PFSK-1 (cell line): Measurements from ENCODE around the gene TENM3.

Source experiments
- FOXP2 ChIP-seq: optimal IDR thresholded peaks from 2 replicates; pipeline ENCODE3; 2011; ENCODE audit warnings: borderline replicate concordance, control low read depth, inconsistent platforms; ENCODE audit not compliant: insufficient read depth; ENCODE audit errors: extremely low read length, extremely low read depth
- POLR2AphosphoS5 ChIP-seq: IDR thresholded peaks from 2 replicates; pipeline ENCODE4 v1.6.1; 2012; ENCODE audit warnings: low read depth, mild to moderate bottlenecking, control low read depth, low read length, moderate library complexity
- SIN3A ChIP-seq: IDR thresholded peaks from 2 replicates; pipeline ENCODE4 v1.6.1; 2012; ENCODE audit warnings: mild to moderate bottlenecking, low read length, moderate library complexity, borderline replicate concordance; ENCODE audit not compliant: insufficient read depth
- TAF1 ChIP-seq: IDR thresholded peaks from 2 replicates; pipeline ENCODE4 v1.6.1; 2012; ENCODE audit warnings: low read length, control low read depth, borderline replicate concordance; ENCODE audit not compliant: insufficient read depth
- TF ChIP-seq, protein P1 (sequence below), 2 experiments: IDR thresholded peaks; 2 replicates each; pipeline versions ENCODE4 v1.6.1 to v1.8.0; 2011 to 2012; ENCODE audit warnings: low read depth in 2 of 2, low read length in 2 of 2, control low read depth in 1 of 2, inconsistent platforms in 1 of 2, mild to moderate bottlenecking in 1 of 2, moderate library complexity in 1 of 2; ENCODE audit not compliant: insufficient read depth in 1 of 2

DNA sequence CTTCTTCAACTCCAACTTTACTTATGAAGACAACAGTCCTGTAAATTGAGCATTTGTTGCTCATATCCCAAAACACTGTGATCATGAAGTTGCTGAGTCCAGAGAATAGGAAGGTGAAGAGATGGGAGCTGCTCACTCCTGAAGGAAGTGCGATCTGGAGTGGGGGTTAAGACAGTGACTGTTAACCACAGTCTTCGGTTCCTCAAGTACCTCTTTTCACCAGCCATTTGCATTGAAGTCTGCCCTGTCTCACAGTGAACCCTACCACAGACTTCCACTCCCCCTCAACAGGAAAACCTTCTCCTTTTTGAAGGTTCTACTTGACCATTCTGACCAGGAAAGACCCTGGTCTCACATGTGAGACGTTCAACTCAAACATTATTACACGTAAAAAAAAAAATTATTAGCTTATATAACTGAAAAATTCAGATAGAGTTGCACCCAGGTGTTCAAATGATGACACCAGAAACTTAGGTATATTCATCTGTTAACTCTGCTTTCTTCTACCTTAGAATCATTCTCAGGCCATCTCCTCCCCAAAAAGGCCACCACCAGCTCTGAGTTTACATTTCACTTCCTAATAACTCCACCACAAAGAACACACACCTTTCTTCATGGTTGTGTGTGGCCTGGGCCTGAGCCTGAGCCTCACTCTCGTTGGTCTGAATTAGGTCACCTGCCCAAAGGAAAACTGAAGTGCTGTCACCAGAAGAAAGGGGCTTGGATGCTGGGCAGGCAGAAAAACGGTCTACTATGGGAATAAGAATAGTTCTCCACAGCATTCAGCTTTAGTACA lies 474.8 kb downstream of the TENM3 start:
- TF ChIP-seq, protein P1, sequence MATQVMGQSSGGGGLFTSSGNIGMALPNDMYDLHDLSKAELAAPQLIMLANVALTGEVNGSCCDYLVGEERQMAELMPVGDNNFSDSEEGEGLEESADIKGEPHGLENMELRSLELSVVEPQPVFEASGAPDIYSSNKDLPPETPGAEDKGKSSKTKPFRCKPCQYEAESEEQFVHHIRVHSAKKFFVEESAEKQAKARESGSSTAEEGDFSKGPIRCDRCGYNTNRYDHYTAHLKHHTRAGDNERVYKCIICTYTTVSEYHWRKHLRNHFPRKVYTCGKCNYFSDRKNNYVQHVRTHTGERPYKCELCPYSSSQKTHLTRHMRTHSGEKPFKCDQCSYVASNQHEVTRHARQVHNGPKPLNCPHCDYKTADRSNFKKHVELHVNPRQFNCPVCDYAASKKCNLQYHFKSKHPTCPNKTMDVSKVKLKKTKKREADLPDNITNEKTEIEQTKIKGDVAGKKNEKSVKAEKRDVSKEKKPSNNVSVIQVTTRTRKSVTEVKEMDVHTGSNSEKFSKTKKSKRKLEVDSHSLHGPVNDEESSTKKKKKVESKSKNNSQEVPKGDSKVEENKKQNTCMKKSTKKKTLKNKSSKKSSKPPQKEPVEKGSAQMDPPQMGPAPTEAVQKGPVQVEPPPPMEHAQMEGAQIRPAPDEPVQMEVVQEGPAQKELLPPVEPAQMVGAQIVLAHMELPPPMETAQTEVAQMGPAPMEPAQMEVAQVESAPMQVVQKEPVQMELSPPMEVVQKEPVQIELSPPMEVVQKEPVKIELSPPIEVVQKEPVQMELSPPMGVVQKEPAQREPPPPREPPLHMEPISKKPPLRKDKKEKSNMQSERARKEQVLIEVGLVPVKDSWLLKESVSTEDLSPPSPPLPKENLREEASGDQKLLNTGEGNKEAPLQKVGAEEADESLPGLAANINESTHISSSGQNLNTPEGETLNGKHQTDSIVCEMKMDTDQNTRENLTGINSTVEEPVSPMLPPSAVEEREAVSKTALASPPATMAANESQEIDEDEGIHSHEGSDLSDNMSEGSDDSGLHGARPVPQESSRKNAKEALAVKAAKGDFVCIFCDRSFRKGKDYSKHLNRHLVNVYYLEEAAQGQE (IDR thresholded peaks at IDR 0.05; ENCODE audit: insufficient read depth in 1 of 2, low read depth in 2 of 2, low read length in 2 of 2) = no peak
- no peak for TF ChIP-seq TAF1
- TF ChIP-seq POLR2AphosphoS5 = no peak
- TF ChIP-seq SIN3A = no peak
- no peak for TF ChIP-seq FOXP2
